ENCODE data around the gene DDX49.
"Not testable (repeated sequence)": the region's sequence is repeated elsewhere in the genome, so short reads cannot be mapped to it uniquely, and the experiment has no call there.

The DDX49 gene

DNA sequence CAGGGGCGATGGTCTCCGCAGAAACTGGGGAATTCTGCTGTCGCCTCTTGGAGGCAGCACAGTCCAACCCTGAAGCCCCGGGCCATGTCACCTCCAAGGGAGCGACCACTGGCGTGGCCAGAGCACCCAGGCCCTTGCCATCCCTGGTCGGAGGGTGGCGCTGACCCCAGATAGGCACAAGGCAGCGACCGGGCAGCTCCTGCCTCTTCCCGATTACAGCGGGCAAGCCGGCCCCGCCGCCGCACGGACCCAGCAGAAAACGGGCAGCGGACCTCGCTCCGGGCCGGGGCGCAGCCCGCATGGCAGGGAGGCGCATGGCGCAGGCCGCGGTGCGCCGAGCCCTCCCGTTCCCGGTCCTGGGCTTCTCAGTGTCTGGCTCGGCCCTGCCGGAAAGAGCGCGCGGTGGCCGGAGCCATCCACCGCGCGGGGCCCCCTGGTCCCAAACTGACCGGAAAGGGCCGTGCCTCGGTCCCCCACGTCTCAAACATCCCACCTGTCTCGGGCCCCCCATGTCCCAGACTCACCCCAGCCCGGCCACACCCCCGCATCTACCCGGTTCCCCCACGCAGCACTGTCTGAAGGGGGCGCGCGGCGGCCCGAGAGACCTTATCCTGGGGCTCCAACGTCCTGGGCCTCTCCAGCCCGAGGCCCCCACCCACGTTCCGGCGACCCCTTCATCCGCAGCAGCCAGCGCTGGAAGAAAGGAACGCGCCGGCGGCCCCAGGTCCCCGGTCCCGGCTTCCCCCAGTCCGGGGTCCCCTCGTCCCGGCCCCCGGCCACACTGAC is 24.3 kb upstream of the DDX49 start:
- no peak for DNase-seq (ENCODE audit: low read depth in 3 of 3)

DNA sequence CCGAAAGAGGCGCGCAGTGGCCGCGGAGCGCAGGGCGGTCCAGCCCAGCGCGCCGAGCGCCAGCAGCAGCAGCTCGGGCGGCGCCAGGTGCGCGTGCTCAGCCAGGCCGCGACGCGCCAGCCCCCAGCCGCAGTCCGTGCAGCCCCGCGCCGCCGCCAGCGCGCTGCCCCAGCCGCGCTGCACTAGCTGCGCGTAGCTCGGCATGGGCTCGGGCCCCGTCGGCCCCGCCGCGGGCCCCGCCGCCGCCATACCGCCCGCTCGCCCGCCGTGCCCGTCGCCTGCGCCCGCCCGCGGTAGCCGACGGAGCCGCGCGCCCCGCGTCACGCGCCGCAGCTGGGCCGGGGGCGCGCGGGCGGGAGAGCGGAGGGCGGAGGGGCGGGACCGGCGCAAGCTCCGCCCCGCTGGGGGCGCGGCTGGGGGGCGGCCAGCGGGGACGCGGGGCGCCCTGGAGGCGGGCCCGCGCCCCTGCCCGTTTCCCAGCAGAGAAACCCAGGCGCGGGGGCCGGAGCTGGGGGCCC is 23.6 kb upstream of the DDX49 start, which contains the start of gene CERS1:
CERS1 (minus strand) TSS at position 335 of the 518 bp plus-strand sequence; CDS start at position 249, 86 bp downstream.
- DNase-seq (ENCODE audit: low read depth in 3 of 3): no peak

DNA sequence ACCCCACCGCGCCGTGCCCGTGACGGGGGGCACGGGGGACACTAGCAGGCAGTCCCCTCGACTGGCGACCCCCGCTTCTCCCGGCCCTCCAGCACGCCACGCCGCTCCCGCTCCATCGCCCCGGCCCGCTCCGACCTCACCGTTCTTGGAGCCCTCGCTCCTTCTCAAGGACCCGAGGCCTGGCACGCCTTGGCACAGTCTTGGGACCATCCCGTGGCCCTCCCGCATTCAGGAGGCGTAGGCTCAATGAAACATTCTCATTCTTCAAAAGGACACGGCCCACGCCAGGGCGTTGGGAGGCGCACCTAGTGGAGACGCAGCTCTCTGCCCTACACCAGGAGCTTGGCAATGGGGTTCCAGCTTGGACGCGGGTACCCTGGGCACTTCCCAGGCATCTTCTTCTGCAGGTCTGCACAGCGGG is 23.1 kb upstream of the DDX49 start:
- DNase-seq (ENCODE audit: low read depth in 3 of 3): no peak

DNA sequence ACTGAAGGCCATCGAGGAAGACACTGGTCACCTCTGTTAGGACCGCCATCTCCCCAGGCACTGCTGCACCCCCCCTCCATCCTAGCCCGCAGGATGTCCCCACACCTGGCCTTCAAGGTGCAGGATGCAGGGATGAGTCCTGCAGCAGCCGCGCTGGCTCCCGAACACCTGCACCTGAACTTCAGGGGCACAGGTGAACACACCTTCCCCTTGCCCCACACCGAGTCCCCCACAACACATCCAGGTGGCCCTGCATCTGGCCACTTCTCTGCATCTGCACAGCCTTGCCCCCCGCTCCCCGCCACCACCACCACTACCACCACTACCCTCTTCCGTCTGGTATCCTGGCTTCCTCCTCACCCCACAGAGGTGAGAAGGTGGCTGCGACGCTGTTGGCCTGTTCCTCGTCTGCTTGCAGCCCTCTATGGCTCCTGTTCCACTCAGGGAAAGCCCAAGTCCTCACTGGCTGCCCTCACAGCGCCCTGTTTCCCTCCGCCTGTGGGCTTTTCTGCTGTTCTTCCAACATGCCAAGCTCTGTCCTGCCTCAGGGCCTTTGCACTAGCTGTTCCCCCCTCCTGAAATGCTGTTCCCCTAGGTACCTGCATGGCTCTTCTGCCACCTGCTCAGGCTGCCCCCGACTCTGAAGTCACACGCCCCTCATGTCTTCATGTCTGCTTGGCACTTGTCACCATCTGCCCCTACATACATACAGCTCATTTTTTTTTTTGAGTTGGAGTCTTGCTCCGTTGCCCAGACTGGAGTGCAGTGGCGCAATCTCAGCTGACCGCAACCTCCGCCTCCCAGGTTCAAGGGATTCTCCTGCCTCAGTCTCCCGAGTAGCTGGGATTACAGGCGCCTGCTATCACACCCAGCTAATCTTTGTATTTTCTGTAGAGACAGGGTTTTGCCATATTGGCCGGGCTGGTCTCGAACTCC is 22.2 kb upstream of the DDX49 start:
- no peak for DNase-seq (ENCODE audit: low read depth in 3 of 3)

DNA sequence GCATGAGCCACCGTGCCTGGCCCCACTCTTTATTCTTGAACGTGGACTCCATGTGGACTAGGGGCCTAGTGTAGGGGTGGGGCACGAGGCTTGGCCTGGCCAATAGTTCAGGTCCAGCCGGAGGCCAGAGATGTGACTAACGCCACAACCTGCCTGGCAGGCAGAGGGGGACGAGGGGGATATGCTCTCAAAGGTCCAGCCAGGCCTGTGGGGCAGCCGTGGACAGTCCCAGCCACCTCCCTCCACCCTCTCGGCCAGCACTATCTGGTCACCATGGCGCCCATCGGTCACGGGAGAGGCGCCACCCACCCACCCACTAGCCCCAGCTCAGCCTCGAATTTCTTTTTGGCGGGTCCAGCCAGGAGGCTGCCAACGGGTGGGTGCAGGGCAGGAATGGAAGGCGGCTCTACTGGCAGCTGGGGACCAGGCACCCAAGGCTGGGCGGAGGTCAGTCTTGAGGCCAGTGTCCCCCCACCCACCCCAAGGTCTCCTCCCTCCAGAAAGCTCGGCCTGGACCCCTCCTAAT is 21.4 kb upstream of the DDX49 start:
- DNase-seq (ENCODE audit: low read depth in 3 of 3): no peak

DNA sequence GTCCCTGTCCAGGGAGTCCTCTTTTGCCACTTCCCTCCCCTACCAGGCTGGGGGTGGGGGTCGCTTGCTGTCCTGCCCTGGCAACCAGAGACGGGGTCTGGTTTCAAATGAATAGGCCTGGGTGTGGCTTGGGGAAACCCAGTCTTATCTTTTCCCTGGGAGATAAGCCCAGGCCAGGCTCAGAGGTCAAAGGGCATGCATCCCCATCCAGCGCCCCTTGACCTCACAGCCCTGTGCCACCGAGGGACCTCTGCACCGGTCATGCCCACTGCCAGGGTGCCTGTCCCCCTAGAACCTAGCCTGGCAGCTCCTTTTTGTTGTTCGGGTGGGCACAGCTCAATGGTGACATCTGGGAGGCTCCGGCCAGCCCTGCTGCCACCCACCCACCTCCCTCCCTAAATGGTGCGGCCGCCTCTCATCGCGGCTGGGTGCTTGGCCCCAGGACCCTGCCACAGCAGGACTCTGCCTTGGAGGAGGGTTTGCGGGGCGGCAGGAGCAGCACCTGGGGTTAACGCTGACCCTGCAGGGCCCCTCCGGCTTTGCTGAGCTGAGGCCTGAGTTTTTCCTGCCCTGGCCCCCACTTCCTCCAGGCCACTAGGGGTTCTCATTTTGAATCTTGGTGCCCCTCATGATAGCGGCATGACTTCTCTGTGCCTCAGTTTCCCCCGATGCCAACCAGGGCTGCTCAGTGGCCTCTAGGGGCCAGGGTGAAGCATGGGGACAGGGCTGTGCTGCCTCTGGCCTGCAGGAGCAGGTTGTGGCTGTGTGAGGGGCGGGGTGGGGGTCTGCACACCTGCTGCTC is 20.7 kb upstream of the DDX49 start:
- no peak for DNase-seq (ENCODE audit: low read depth in 3 of 3)

DNA sequence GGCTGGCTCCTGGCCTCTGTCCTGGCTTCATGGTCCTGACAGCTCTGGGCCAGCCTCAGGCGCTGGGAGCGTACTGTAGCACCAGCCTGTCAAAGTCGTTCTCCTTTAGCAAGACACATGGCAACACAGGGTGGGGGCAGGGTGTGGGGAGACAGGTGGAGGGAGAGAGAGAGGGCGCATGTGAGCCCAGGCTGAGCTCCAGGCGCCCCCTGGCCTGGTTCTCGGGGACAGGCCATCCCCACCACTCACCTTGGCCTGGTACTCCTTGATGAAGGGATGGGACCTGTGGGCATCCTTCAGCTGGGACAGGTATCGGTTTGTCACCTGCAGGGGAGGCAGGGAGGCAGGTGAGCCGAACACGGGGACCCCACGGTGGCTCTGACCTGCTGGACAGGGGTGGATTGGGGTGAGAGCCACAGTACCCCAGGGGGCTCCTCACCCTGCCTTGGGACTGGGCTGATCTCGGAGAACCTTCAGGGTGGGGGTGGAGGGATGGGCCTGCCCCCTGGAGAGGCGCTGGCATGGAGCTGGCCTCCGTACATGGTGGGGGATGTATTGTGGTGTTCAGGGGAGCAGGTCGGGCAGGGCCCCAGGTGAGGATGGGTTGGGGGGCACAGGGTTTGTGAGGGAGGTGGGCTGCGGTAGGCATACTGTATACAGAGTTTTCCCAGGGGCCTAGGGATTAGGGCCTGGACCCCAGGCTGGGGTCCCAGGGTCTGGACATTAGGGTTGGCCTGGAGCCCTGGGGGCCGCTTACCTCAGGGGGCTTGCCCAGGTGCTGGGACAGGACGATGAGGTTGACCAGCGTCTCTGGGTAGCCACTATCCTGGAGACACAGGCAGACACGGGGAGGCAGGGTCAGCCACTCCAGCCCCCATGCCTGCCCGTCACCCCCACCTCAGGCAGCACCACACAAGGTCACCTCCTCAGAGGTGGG is 19.6 kb upstream of the DDX49 start:
- no peak for DNase-seq (ENCODE audit: low read depth in 3 of 3)

DNA sequence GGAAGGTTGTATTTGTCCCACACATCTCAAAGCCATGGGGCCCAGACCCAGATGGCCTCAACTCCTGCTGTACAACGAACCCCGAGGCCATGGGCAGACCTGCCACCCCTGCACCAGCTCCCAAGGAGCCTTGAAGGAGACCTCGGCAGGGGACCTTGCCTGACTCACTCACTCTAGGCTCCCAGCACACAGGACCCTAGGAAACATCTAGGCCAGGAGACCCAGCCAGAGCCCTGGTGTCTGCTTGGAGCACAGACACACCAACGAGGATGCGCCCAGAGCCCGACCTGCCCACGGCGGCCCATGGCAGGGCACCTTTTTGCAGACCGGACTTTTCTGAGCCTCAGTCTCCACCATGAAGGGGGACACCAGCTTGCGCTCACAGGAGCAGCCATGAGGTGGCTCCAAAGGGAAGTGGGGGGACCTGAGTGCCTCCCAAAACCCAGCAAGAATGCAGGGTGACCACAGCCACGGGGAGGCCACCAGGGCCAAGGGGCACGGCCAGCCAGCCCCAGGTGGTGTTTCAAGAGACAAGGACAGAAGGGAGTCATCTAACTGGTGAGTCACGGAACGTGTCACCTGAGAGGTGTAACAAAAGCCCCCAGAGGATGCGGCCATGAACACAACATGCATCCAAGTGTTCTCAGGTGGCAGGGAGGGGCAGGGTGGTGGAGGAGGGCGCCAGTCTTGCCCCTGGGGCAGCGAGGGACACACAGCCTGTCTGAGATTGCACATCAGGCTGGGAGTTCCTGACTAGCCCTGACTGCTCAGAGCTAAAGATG is 18.6 kb upstream of the DDX49 start:
- no peak for DNase-seq (ENCODE audit: low read depth in 3 of 3)

DNA sequence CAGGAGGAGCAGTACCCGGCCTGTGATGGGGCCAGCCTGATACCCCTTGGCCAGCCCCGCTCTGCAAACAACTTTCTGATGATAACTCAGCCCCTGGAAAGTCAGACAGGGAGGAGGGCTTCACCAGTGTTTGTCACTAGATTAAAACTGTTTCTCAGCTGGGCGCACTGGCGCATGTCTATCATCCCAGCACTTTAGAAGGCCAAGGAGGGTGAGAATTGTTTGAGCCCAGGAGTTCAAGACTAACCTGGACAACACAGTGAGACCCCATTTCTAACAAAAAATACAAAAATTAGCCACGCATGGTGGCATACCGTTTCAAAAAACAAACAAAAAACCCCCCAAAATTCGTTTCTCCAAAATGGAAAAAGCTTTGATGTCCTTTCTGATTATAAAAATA is 18.0 kb upstream of the DDX49 start:
- no peak for DNase-seq (ENCODE audit: low read depth in 3 of 3)

DNA sequence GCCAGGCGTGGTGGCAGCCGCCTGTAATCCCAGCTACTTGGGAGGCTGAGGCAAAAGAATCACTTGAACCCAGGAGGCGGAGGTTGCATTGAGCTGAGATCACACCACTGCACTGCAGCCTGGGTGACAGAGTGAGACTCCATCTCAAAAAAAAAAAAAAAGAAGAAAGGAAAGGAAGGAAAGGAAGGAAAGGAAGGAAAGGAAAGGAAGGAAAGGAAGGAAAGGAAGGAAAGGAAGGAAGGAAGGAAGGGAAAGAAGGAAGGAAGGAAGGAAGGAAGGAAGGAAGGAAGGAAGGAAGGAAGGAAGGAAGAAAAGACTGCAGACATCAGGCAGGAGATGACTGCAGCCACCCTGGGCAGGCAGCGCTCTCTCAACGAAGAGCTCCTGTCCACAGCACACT is 17.0 kb upstream of the DDX49 start:
- not testable (repeated sequence) for DNase-seq (ENCODE audit: low read depth in 3 of 3)

DNA sequence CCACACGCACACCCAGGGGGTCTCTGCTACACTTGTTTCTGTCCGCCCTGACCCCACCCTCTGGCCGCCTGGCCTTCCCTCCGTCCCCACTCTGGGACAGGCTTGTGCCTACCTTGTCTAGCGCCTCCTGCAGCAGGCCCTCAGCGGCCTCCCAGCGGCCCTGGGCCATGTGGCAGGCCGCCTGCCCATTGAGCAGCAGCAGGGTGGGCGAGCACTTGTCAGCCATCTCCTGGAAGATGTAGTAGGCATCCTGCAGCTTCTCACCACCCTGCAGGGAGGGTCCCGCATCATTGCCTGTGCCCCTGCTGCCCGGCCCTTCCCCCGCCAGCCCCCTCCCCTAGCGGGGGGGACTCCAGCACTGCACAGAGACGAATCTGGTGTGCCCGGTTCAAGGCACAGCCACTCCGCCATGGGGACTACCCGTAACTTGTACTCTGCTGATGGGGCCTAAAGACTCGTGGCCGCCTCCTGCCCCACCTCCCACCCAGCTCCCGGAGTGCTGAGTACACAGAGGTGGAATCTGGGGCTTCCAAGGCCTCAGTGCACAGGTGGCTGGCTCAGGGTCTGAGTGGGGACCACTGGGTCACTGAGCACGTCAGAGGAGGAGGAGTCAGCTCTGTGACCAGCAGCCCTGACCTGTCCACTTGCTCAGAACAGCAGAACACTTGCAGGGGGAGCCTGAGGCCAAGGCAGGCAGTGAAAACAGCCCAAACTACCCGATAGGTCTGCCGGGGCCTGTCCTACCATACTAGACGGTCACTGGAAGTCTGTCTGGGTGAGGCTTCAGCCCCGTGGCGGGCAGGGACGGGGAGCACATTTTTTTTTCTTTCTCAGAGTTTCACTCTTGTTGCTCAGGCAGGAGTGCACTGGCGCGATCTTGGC is 16.1 kb upstream of the DDX49 start:
- no peak for DNase-seq (ENCODE audit: low read depth in 3 of 3)

DNA sequence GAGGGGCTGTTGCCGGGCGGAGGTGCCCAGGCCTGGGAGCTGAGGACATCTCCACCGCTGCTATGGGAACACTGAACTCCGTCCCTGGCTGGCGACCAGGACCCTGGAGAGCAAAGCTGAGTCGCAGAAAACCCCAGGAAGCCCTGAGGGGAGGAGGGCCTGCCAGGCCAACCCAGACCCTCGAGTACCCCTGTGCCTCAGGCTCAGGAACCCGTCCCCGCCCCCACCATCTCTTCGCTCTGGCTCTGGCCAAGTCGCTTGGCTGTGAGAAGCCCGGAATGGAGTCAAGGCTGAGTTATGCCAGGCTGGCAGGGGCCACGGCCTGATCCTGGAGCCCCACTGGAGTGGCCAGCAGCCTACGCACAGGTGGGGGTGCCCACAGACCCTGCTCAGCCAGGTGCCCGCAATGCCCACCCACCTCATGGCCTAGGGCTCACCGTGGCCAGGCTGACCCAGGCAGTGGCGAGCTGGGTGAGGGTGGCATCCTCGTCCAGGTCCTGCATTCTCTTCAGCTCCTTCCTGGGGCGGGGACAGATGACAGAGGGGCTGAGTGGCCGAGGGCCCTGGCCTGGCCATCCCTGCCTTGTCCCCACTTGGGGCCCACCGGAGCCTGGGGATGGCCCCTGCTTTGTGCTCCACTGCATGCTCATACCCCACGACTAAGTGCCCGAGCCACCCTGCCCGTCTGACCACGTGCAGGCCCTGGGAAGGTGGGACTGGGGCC is 15.0 kb upstream of the DDX49 start:
- DNase-seq (ENCODE audit: low read depth in 3 of 3): no peak

DNA sequence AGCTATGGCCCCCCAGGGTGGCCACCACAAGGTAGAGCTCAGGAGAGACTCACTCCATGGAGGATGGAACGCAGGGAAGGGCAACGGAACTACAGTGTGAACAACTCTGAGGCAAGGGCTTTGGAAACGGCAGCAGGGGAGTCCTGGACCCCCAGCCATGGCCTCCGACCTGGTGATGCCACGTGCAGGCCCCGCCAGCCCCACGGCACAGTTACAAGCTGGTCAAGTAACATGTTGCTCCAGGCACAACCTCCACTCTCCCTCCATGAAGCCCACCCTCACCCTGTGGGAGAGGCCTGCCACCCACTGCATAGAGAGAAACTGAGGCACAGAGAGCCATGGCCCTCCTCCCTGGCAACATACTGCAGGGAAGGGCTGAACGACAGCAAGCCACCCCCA is 14.5 kb upstream of the DDX49 start:
- DNase-seq (ENCODE audit: low read depth in 3 of 3): no peak

DNA sequence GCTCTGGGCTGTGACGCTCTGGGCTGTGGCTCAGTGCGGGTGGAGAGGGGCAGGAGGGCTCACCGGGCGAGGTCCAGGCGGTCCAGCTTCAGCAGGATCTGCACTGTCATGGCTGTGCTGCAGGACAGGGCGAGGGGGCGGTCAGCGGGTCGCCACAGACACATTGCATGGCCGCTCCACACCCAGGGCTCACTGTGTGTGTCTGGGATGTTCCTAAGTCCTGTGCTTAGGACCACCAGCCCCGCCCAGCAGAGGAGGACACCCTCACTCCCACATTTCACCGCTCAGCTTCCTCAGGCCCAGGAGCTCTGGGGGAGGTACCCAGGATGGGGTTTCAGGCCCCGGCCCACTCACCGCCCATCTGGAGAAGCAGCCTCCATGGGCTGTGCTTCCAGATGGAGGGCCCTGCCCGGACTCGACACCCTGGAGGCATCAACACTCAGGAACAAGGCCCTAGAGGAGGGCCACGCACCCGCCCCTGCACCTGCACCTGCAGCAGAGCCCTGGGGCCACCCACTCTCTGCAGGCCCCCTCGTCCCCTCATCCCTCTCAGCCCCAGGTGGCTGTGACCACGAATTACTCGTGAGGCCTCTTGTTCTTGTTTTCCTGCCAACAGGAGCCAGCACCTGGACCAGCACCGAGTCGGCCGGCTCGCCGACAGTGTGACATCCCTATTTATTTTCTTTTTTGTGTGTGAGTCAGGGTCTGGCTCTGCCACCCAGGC is 13.8 kb upstream of the DDX49 start:
- no peak for DNase-seq (ENCODE audit: low read depth in 3 of 3)

DNA sequence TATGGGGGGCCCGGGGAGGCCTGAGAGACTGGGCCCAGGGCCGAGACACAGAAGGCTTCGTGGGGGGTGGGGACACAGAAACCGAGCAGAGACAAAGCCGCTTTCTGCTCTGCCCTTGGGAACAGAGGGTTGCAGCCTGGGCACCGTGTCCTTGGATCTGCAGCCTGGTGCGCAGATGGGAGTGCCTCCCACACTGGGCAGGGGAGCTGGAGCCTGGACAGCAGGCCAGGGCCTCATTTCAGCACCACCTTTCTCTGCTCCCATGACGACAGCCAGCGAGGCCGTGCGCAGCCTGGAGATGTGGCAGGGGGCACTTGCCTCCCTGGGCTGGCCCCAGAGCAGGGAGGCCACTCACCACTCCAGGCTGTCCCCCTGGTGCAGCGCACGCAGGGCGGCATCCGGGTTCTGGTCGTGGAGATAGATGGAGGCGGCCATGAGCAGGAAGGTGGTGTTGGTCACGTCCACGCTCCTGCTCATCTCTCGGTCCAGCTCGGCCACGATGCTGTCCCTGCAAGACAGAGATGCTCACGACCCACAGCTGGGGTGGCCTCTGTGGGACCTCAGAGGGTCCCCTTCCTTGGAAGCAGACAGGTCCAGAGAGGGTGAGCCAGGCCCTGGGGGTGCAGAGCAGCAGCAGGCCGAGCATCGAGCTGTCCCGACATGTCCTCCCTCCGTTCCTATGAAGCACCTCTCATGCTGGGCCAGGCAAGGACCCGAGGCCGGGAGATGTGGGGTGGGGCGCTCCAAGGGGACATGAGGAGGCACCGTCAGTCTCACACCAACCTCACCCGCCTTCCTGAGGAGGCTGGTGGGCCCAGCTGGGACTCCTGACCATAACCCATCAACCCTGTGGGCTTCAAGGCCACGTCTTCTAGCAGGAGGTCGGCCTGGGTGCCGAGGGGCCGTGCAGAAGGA is 12.7 kb upstream of the DDX49 start:
- DNase-seq (ENCODE audit: low read depth in 3 of 3): no peak

Measured in stimulated activated CD4-positive, alpha-beta T cell treated with anti-CD3 and anti-CD28 coated beads, TNF-alpha, amount 100 ng/mL, for 24 hours (primary cell).